ENCODE measurements around the gene ANO10. TPM values are rescaled to one million over a fixed set of nuclear protein-coding genes. Genes with fewer than 3 reads are reported as not detected.
A peak's percentile ranks its signal among the peaks of the same experiment; 100 is the strongest.
"Not testable (repeated sequence)": the region's sequence is repeated elsewhere in the genome, so short reads cannot be mapped to it uniquely, and the experiment has no call there.

The ANO10 gene
- total and polyA plus RNA-seq, 7 experiments from 2014 or later = 6.1 to 13.6 (median 9.3) TPM

- CTCF ChIA-PET = no interaction called here
- no peak overlapping the region for H3K27ac ChIP-seq (ENCODE audit: low read depth, low read length)
- no peak overlapping the region for H3K4me3 ChIP-seq (ENCODE audit: low read length)
- ATAC-seq = no peak
- H3K27me3 ChIP-seq (ENCODE audit: control insufficient read depth in 2 of 2, insufficient read depth in 2 of 2, low read length in 2 of 2) = no peaks in the 10 kb centered on the region
- no peaks in the 10 kb centered on the region for H3K9me3 ChIP-seq (ENCODE audit: control insufficient read depth in 2 of 3, low read length in 3 of 3)
- Mint-ChIP-seq H3K4me1 (peaks cover 0 to 11% (median 8%) of the 10 kb centered on the region in 7 donors), H3K27ac (no peak overlapping the region), H3K27me3 (no peaks in the 10 kb centered on the region), H3K36me3 (peaks cover 10 to 25% (median 18%) of the 10 kb centered on the region in 5 donors), H3K4me3 (no peak overlapping the region), H3K9me3 (peaks cover 0 to 17% (median 5%) of the 10 kb centered on the region in 11 donors)
- POLR2A ChIA-PET = interaction anchor here (0.6 kb wide), 1 partner anchor 130 kb away, joined by 3 read pairs; no protein-coding TSS in a partner anchor
- DNase-seq = no peak
- no peaks in the 10 kb centered on the region for H3K4me1 ChIP-seq (ENCODE audit: control insufficient read depth in 2 of 2, insufficient read depth in 2 of 2, low read length in 2 of 2)
- intact Hi-C loops (cut with micrococcal nuclease) = no loop called here
- no peaks in the 10 kb centered on the region for H3K36me3 ChIP-seq (ENCODE audit: control insufficient read depth in 2 of 3, insufficient read depth in 3 of 3, low read length in 3 of 3)
Observed at GRCh38 chr3:43465109-43465508, 156.7 kb downstream of the ANO10 start.

- H3K36me3 ChIP-seq (ENCODE audit: control insufficient read depth in 2 of 3, insufficient read depth in 3 of 3, low read length in 3 of 3); H3K4me1 Mint-ChIP-seq; CTCF ChIA-PET; H3K27ac Mint-ChIP-seq; H3K27me3 ChIP-seq (ENCODE audit: control insufficient read depth in 2 of 2, insufficient read depth in 2 of 2, low read length in 2 of 2); H3K4me3 Mint-ChIP-seq; H3K4me3 ChIP-seq (ENCODE audit: low read length); DNase-seq; H3K27me3 Mint-ChIP-seq; H3K27ac ChIP-seq (ENCODE audit: low read depth, low read length); H3K9me3 ChIP-seq (ENCODE audit: control insufficient read depth in 2 of 3, low read length in 3 of 3); ATAC-seq; intact Hi-C loops (cut with micrococcal nuclease); POLR2A ChIA-PET; H3K4me1 ChIP-seq (ENCODE audit: control insufficient read depth in 2 of 2, insufficient read depth in 2 of 2, low read length in 2 of 2): not testable (repeated sequence)
- Mint-ChIP-seq H3K36me3 (peaks cover 10 to 28% (median 18%) of the 10 kb centered on the region in 5 donors), H3K9me3 (peaks cover 0 to 17% (median 5%) of the 10 kb centered on the region in 11 donors)
Observed at GRCh38 chr3:43462566-43462965, 159.2 kb downstream of the ANO10 start.

GRCh38 chr3:43461345-43461744 is 160.5 kb downstream of the ANO10 start:
- ChIA-PET POLR2A (no interaction called here), CTCF (interaction anchor here (0.6 kb wide), 1 partner anchor 787 kb away, joined by 3 read pairs; no protein-coding TSS in a partner anchor)
- no peak for DNase-seq
- H3K36me3 ChIP-seq (ENCODE audit: control insufficient read depth in 2 of 3, insufficient read depth in 3 of 3, low read length in 3 of 3) = no peaks in the 10 kb centered on the region
- no peak overlapping the region for H3K4me3 ChIP-seq (ENCODE audit: low read length)
- ATAC-seq = no peak
- Mint-ChIP-seq H3K27me3 (no peaks in the 10 kb centered on the region), H3K27ac (peak overlapping the region in 2 of 9 donors; percentile 7 to 43), H3K4me3 (no peak overlapping the region), H3K4me1 (peaks cover 3 to 18% (median 13%) of the 10 kb centered on the region in 7 donors), H3K36me3 (peaks cover 10 to 28% (median 18%) of the 10 kb centered on the region in 5 donors), H3K9me3 (peaks cover 0 to 17% (median 5%) of the 10 kb centered on the region in 11 donors)
- H3K27ac ChIP-seq (ENCODE audit: low read depth, low read length) = no peak overlapping the region
- no peaks in the 10 kb centered on the region for H3K9me3 ChIP-seq (ENCODE audit: control insufficient read depth in 2 of 3, low read length in 3 of 3)
- intact Hi-C loops (cut with micrococcal nuclease) = no loop called here
- no peaks in the 10 kb centered on the region for H3K4me1 ChIP-seq (ENCODE audit: control insufficient read depth in 2 of 2, insufficient read depth in 2 of 2, low read length in 2 of 2)
- no peaks in the 10 kb centered on the region for H3K27me3 ChIP-seq (ENCODE audit: control insufficient read depth in 2 of 2, insufficient read depth in 2 of 2, low read length in 2 of 2)

- CTCF ChIA-PET; H3K4me3 ChIP-seq (ENCODE audit: low read length); H3K27me3 Mint-ChIP-seq; H3K9me3 ChIP-seq (ENCODE audit: control insufficient read depth in 2 of 3, low read length in 3 of 3); ATAC-seq; H3K27ac ChIP-seq (ENCODE audit: low read depth, low read length); intact Hi-C loops (cut with micrococcal nuclease); H3K4me3 Mint-ChIP-seq; DNase-seq; H3K4me1 ChIP-seq (ENCODE audit: control insufficient read depth in 2 of 2, insufficient read depth in 2 of 2, low read length in 2 of 2); H3K27me3 ChIP-seq (ENCODE audit: control insufficient read depth in 2 of 2, insufficient read depth in 2 of 2, low read length in 2 of 2); H3K9me3 Mint-ChIP-seq; H3K36me3 ChIP-seq (ENCODE audit: control insufficient read depth in 2 of 3, insufficient read depth in 3 of 3, low read length in 3 of 3): not testable (repeated sequence)
- H3K27ac Mint-ChIP-seq = peak overlapping the region in 7 of 9 donors; percentile 6 to 71 (median 27)
- POLR2A ChIA-PET = interaction anchor here (0.9 kb wide), 1 partner anchor 336 kb away, joined by 3 read pairs; no protein-coding TSS in a partner anchor
- H3K36me3 Mint-ChIP-seq = peaks cover 0 to 17% (median 7%) of the 10 kb centered on the region in 5 donors
- peaks cover 3 to 20% (median 14%) of the 10 kb centered on the region in 7 donors for H3K4me1 Mint-ChIP-seq
Observed at GRCh38 chr3:43457038-43457437, 164.8 kb downstream of the ANO10 start.

GRCh38 chr3:43455233-43455632 is 166.6 kb downstream of the ANO10 start:
- DNase-seq (no peak), ATAC-seq (no peak)
- ChIA-PET POLR2A (no interaction called here), CTCF (no interaction called here)
- H3K36me3 ChIP-seq (ENCODE audit: control insufficient read depth in 2 of 3, insufficient read depth in 3 of 3, low read length in 3 of 3) = no peaks in the 10 kb centered on the region
- no peak overlapping the region for H3K4me3 ChIP-seq (ENCODE audit: low read length)
- no peaks in the 10 kb centered on the region for H3K27me3 ChIP-seq (ENCODE audit: control insufficient read depth in 2 of 2, insufficient read depth in 2 of 2, low read length in 2 of 2)
- H3K4me1 Mint-ChIP-seq = peaks cover 3 to 15% (median 9%) of the 10 kb centered on the region in 7 donors
- no peaks in the 10 kb centered on the region for H3K4me1 ChIP-seq (ENCODE audit: control insufficient read depth in 2 of 2, insufficient read depth in 2 of 2, low read length in 2 of 2)
- H3K9me3 Mint-ChIP-seq = peaks cover 0 to under 1% (median 0%) of the 10 kb centered on the region in 11 donors
- no peak overlapping the region for H3K27ac Mint-ChIP-seq
- no peaks in the 10 kb centered on the region for H3K27me3 Mint-ChIP-seq
- no peak overlapping the region for H3K27ac ChIP-seq (ENCODE audit: low read depth, low read length)
- H3K4me3 Mint-ChIP-seq = no peak overlapping the region
- H3K36me3 Mint-ChIP-seq = peaks cover 0 to 3% (median 0%) of the 10 kb centered on the region in 5 donors
- no peaks in the 10 kb centered on the region for H3K9me3 ChIP-seq (ENCODE audit: control insufficient read depth in 2 of 3, low read length in 3 of 3)
- intact Hi-C loops (cut with micrococcal nuclease) = no loop called here

- ATAC-seq (no peak), DNase-seq (no peak)
- ChIA-PET POLR2A (no interaction called here), CTCF (no interaction called here)
- Mint-ChIP-seq H3K36me3 (no peaks in the 10 kb centered on the region), H3K4me3 (no peak overlapping the region), H3K4me1 (peaks cover 2 to 15% (median 9%) of the 10 kb centered on the region in 7 donors), H3K27ac (no peak overlapping the region), H3K27me3 (no peaks in the 10 kb centered on the region), H3K9me3 (no peaks in the 10 kb centered on the region)
- no peaks in the 10 kb centered on the region for H3K27me3 ChIP-seq (ENCODE audit: control insufficient read depth in 2 of 2, insufficient read depth in 2 of 2, low read length in 2 of 2)
- H3K27ac ChIP-seq (ENCODE audit: low read depth, low read length) = no peak overlapping the region
- no peaks in the 10 kb centered on the region for H3K9me3 ChIP-seq (ENCODE audit: control insufficient read depth in 2 of 3, low read length in 3 of 3)
- H3K4me1 ChIP-seq (ENCODE audit: control insufficient read depth in 2 of 2, insufficient read depth in 2 of 2, low read length in 2 of 2) = no peaks in the 10 kb centered on the region
- intact Hi-C loops (cut with micrococcal nuclease) = no loop called here
- H3K36me3 ChIP-seq (ENCODE audit: control insufficient read depth in 2 of 3, insufficient read depth in 3 of 3, low read length in 3 of 3) = no peaks in the 10 kb centered on the region
- no peak overlapping the region for H3K4me3 ChIP-seq (ENCODE audit: low read length)
Observed at GRCh38 chr3:43453981-43454380, 167.8 kb downstream of the ANO10 start.

- POLR2A ChIA-PET = interaction anchor here (1.0 kb wide), 1 partner anchor 13 kb away, joined by 3 read pairs; no protein-coding TSS in a partner anchor
- no peaks in the 10 kb centered on the region for H3K36me3 ChIP-seq (ENCODE audit: control insufficient read depth in 2 of 3, insufficient read depth in 3 of 3, low read length in 3 of 3)
- CTCF ChIA-PET = no interaction called here
- H3K4me1 ChIP-seq (ENCODE audit: control insufficient read depth in 2 of 2, insufficient read depth in 2 of 2, low read length in 2 of 2) = no peaks in the 10 kb centered on the region
- Mint-ChIP-seq H3K4me1 (peaks cover 0 to 9% (median 5%) of the 10 kb centered on the region in 7 donors), H3K9me3 (peaks cover 0 to 10% (median 0%) of the 10 kb centered on the region in 11 donors), H3K36me3 (peaks cover 0 to 5% (median 0%) of the 10 kb centered on the region in 5 donors), H3K4me3 (no peak overlapping the region), H3K27ac (no peak overlapping the region), H3K27me3 (no peaks in the 10 kb centered on the region)
- H3K9me3 ChIP-seq (ENCODE audit: control insufficient read depth in 2 of 3, low read length in 3 of 3) = no peaks in the 10 kb centered on the region
- intact Hi-C loops (cut with micrococcal nuclease) = no loop called here
- no peaks in the 10 kb centered on the region for H3K27me3 ChIP-seq (ENCODE audit: control insufficient read depth in 2 of 2, insufficient read depth in 2 of 2, low read length in 2 of 2)
- ATAC-seq (no peak), DNase-seq (no peak)
- H3K4me3 ChIP-seq (ENCODE audit: low read length) = no peak overlapping the region
- H3K27ac ChIP-seq (ENCODE audit: low read depth, low read length) = no peak overlapping the region
Observed at GRCh38 chr3:43451670-43452254, 170.0 kb downstream of the ANO10 start.
